ENCODE results near the gene R3HCC1L. TPM values are rescaled to one million over a fixed set of nuclear protein-coding genes. Genes with fewer than 3 reads are reported as not detected.
"Not testable (repeated sequence)": the region's sequence is repeated elsewhere in the genome, so short reads cannot be mapped to it uniquely, and the experiment has no call there.

Gene R3HCC1L
- total RNA-seq, 1 experiment from 2014 or later, result 11.8 TPM

DNA sequence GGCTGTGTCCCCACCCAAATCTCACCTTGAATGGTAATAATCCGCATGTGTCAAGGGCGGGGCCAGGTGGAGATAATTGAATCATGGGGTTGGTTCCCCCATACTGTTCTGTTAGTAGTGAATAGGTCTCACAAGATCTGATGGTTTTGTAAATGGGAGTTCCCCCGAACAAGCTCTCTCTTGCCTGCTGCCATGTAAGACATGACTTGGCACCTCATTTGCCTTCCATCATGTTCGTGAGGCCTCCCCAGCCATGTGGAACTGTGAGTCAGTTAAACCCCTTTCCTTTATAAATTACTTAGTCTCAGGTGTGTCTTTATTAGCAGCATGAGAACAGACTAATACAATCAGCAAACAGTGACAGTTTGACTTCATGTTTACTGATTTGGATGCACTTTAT is 14.6 kb upstream of the R3HCC1L start:
- CTCF ChIA-PET, result no interaction called here
- TF ChIP-seq, protein P1, sequence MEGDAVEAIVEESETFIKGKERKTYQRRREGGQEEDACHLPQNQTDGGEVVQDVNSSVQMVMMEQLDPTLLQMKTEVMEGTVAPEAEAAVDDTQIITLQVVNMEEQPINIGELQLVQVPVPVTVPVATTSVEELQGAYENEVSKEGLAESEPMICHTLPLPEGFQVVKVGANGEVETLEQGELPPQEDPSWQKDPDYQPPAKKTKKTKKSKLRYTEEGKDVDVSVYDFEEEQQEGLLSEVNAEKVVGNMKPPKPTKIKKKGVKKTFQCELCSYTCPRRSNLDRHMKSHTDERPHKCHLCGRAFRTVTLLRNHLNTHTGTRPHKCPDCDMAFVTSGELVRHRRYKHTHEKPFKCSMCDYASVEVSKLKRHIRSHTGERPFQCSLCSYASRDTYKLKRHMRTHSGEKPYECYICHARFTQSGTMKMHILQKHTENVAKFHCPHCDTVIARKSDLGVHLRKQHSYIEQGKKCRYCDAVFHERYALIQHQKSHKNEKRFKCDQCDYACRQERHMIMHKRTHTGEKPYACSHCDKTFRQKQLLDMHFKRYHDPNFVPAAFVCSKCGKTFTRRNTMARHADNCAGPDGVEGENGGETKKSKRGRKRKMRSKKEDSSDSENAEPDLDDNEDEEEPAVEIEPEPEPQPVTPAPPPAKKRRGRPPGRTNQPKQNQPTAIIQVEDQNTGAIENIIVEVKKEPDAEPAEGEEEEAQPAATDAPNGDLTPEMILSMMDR (IDR thresholded peaks at IDR 0.05; ENCODE audit: unreplicated experiment), result no peak
- DNase-seq, result no peak
- H3K36me3 Mint-ChIP-seq (ENCODE audit: insufficient read depth, unreplicated experiment), result no peaks in the 10 kb centered on the region
- no TSS peak for BruUV-seq (replicated peaks)
- H3K4me1 Mint-ChIP-seq (ENCODE audit: low read depth, unreplicated experiment), result no peaks in the 10 kb centered on the region
- intact Hi-C loops (cut with micrococcal nuclease; ENCODE audit: unreplicated experiment), result no loop called here
- H3K4me3 Mint-ChIP-seq (ENCODE audit: low read depth, unreplicated experiment), result no peak overlapping the region
- no peak overlapping the region for H3K27ac Mint-ChIP-seq (ENCODE audit: unreplicated experiment)
- H3K27me3 Mint-ChIP-seq (ENCODE audit: unreplicated experiment), result peaks cover 93% of the 10 kb centered on the region
- peaks cover 2% of the 10 kb centered on the region for H3K9me3 Mint-ChIP-seq (ENCODE audit: low read depth, unreplicated experiment)

DNA sequence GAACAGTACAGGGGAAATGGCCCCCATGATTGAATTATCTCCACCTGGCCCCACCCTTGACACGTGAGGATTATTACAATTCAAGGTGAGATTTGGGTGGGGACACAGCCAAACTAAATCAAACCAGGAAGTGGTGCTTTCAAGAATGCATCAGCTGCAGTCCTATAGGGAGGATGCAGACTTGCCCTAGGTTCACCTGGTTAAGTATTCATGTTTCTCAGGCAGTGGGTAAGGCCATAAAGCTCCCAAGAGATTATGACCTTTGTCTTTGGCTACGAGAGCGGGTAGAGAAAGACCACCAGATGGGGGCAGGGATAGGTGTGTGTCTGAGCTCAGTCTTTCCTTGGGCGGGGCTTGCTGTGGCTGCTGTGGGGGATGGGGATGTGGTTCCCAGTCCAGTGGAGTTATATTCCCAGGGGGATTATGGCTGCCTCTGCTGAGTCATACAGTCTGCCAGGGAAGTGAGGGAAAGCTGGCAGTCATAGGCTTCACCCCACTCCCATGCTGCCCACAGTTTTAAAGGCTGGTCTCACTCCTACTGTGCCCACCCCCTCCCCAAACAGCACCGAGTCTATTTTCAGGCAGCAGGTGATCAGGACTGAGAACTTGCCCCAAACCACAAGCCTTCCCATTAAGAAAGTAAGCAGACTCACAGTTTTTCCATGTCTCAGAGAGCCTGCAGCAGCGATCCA is 8.4 kb upstream of the R3HCC1L start:
- Mint-ChIP-seq H3K4me1 (ENCODE audit: low read depth, unreplicated experiment) (no peaks in the 10 kb centered on the region), H3K27me3 (ENCODE audit: unreplicated experiment) (peaks cover 85% of the 10 kb centered on the region), H3K4me3 (ENCODE audit: low read depth, unreplicated experiment) (no peak overlapping the region), H3K27ac (ENCODE audit: unreplicated experiment) (no peak overlapping the region), H3K36me3 (ENCODE audit: insufficient read depth, unreplicated experiment) (no peaks in the 10 kb centered on the region), H3K9me3 (ENCODE audit: low read depth, unreplicated experiment) (no peaks in the 10 kb centered on the region)
- DNase-seq, result no peak
- TF ChIP-seq, protein P1 (IDR thresholded peaks at IDR 0.05; ENCODE audit: unreplicated experiment), result no peak
- CTCF ChIA-PET, result no interaction called here
- no TSS peak for BruUV-seq (replicated peaks)
- intact Hi-C loops (cut with micrococcal nuclease; ENCODE audit: unreplicated experiment), result no loop called here

DNA sequence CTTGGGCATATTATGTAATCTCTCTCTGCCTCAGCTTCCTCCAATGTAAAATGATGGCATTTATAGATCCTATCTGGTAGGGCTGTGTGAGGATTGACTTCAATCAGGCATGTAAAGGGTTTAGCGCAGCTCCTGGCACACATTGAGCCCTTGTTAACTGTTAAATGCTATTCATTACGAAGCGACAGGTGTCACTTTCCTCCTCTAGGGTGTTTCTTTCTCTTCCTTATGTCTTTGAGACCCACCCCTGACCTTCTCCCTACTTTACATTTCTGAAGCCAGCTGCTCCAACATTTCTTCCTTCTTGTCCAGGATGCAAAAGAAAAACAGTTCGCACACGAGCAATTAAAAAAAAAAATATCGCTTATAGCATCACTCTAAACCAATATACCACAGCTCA is 5.7 kb upstream of the R3HCC1L start:
- Mint-ChIP-seq H3K9me3 (ENCODE audit: low read depth, unreplicated experiment) (peaks cover 2% of the 10 kb centered on the region), H3K4me1 (ENCODE audit: low read depth, unreplicated experiment) (peaks cover 4% of the 10 kb centered on the region), H3K4me3 (ENCODE audit: low read depth, unreplicated experiment) (no peak overlapping the region), H3K27ac (ENCODE audit: unreplicated experiment) (no peak overlapping the region), H3K36me3 (ENCODE audit: insufficient read depth, unreplicated experiment) (peaks cover 7% of the 10 kb centered on the region), H3K27me3 (ENCODE audit: unreplicated experiment) (peaks cover 58% of the 10 kb centered on the region)
- BruUV-seq (replicated peaks), result no TSS peak
- intact Hi-C loops (cut with micrococcal nuclease; ENCODE audit: unreplicated experiment), result no loop called here
- CTCF ChIA-PET, result no interaction called here
- no peak for DNase-seq
- TF ChIP-seq, protein P1 (IDR thresholded peaks at IDR 0.05; ENCODE audit: unreplicated experiment), result no peak

DNA sequence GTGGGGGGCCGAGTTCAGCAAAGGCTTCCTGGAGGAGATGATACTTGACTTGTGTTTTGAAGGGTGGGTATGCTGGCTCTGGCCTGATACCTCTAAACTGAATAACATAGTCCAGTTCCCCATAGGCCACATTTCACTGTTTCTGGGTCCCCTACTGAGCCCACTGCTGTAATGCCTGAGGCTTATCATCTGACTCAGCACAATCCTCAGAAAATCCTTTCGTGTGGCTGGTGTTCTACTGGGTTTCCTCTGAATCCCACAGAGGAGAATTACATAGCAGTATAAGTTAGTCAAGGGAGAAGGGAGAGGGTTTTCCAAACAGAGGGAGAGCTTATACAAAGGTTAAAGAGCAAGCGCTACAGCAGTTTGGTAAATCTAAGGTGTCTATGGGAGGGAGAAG is 2.8 kb upstream of the R3HCC1L start:
- TF ChIP-seq, protein P1 (IDR thresholded peaks at IDR 0.05; ENCODE audit: unreplicated experiment), result no peak
- peaks cover 2% of the 10 kb centered on the region for H3K9me3 Mint-ChIP-seq (ENCODE audit: low read depth, unreplicated experiment)
- peaks cover 42% of the 10 kb centered on the region for H3K27me3 Mint-ChIP-seq (ENCODE audit: unreplicated experiment)
- intact Hi-C loops (cut with micrococcal nuclease; ENCODE audit: unreplicated experiment), result no loop called here
- no peak overlapping the region for H3K4me3 Mint-ChIP-seq (ENCODE audit: low read depth, unreplicated experiment)
- H3K36me3 Mint-ChIP-seq (ENCODE audit: insufficient read depth, unreplicated experiment), result peaks cover 27% of the 10 kb centered on the region
- CTCF ChIA-PET, result interaction anchor here (0.6 kb wide), 1 partner anchor 20 kb away, joined by 3 read pairs; no protein-coding TSS in a partner anchor
- H3K4me1 Mint-ChIP-seq (ENCODE audit: low read depth, unreplicated experiment), result peaks cover 11% of the 10 kb centered on the region
- BruUV-seq (replicated peaks), result no TSS peak
- DNase-seq, result no peak
- H3K27ac Mint-ChIP-seq (ENCODE audit: unreplicated experiment), result no peak overlapping the region

DNA sequence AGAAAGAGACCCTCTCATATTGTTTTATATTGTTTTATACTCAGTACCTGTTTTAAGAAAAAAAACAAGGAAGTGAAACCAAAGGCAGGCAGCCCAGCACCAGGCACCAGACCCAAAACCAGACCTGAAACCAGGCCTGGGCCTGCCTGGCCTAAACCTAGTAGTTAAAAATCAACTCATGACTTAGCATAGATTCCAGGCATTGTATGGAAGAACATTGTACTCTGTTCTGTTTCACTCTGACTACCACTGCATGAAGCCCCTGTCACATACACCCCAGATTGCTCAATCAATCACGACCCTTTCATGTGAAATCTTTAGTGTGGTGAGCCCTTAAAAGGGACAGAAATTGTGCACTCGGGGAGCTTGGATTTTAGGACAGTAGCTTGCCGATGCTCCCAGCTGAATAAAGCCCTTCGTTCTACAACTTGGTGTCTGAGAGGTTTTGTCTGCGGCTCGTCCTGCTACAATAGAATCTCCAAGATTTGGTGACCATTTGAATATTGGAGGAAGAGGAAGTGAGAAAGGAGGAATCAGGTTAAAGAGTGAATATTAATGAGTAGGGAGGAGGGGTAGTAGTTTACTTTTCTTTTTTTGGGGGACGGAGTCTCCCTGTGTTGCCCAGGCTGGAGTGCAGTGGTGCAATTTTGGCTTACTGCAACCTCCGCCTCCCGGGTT is 1.2 kb upstream of the R3HCC1L start:
- Mint-ChIP-seq H3K27ac (ENCODE audit: unreplicated experiment) (peak overlapping the region; percentile 42), H3K36me3 (ENCODE audit: insufficient read depth, unreplicated experiment) (peaks cover 27% of the 10 kb centered on the region), H3K4me1 (ENCODE audit: low read depth, unreplicated experiment) (peaks cover 11% of the 10 kb centered on the region), H3K4me3 (ENCODE audit: low read depth, unreplicated experiment) (peak overlapping the region; percentile 82), H3K27me3 (ENCODE audit: unreplicated experiment) (peaks cover 26% of the 10 kb centered on the region)
- intact Hi-C loops (cut with micrococcal nuclease; ENCODE audit: unreplicated experiment); DNase-seq; BruUV-seq (replicated peaks); CTCF ChIA-PET; H3K9me3 Mint-ChIP-seq (ENCODE audit: low read depth, unreplicated experiment): not testable (repeated sequence)

Data from Calu3 (cell line).